RPMI8226 (cell line): ENCODE results near the gene UNC45B.
A peak's percentile ranks its signal among the peaks of the same experiment; 100 is the strongest.
"Not testable (repeated sequence)": the region's sequence is repeated elsewhere in the genome, so short reads cannot be mapped to it uniquely, and the experiment has no call there.

ENCODE experiments used
- DNase-seq: peaks from one replicate; pipeline ENCODE4 v3.0.0-alpha.2; 2015

The UNC45B gene

DNA sequence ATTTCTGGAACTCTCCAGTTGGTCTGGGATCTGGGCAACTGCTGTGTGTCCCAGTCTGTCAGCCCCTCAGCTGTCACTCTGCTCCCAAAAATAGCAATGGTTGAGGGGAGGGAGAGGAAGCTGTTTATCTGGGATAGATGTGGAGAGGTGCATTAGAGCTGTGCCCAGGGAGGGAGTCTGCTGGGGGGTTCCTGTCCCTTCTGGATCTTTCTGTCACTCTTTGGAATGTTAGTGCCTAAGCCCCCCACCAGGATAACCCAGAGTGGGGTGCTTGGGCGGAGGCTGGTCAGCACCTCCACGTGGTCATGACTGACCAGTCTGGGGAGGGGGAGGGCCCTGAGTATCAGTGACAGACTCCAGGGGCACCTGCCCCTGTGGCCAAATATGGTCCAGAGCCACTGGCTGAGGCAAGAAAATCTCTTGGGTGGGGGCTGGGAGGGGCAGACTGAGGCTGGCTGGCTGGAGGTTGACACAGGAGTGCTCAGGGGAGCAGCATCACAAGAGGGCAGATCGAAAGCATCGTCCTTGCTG, at the start of gene UNC45B:
TSS of gene UNC45B (plus strand) at position 443 of the 531 bp plus-strand sequence. CDS start 447 bp downstream, outside the sequence.
- DNase-seq, result no peak

- no peak for DNase-seq
Measured at GRCh38 chr17:35099908-35100307, 47.7 kb upstream of the UNC45B start.

DNA sequence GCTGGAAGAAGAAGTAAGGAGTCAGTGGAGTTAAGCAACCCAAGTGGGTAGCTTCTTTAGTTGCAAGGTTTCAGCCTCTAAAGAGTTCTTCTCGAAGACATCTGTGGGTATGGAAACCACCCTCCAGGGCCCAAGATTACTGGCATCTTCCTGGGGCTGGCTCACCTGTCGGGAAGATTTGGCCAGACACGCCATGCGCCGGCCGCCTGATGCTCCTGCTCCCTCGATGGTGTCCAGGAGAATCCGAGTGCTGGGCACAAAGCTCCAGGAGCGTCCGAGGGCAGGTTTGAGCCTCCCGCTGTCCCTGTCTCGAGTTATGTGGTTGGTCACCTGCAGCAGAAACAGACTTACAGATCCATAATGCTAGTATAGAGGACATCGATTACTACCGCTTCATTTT, 46.6 kb upstream of the UNC45B start:
- no peak for DNase-seq

DNA sequence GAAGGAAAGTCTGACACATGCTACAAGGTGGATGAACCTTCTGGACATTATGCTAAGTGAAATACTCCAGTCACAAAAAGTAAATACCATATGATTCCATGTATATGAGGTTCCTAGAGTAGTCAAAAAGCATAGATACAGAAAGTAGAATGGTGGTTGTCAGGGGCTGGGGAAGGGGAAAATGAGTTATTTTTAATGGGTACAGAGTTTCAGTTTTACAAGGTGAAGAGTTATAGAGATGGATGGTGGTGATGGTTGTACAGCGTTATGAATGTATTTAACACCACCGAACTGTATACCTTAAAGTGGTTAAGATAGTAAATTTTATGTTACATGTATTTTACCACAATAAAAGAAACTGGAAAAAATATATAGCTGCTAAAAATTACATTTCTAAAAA, 45.9 kb upstream of the UNC45B start:
- DNase-seq, result no peak

DNA sequence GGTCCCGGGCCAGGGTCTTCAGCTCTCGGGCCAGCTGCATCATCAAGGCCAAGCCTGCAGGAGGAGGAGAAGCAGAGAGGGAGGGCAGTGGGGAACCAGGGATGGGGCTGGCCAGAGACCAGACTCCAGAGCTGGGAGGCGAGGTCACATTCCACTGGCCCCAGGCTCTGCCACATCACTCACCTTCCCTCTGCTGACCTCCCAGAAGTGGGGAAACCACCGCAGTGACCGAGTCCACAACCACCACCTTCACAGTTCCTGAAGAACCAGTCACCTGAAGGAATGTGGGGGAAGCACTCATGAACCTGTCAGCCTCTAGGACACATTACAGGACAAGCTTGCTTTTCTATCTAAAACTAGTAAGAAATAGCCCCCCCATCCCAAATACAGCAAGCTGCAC, 44.3 kb upstream of the UNC45B start:
- DNase-seq, result no peak

GRCh38 chr17:35104844-35105450, 42.7 kb upstream of the UNC45B start:
- no peak for DNase-seq

DNA sequence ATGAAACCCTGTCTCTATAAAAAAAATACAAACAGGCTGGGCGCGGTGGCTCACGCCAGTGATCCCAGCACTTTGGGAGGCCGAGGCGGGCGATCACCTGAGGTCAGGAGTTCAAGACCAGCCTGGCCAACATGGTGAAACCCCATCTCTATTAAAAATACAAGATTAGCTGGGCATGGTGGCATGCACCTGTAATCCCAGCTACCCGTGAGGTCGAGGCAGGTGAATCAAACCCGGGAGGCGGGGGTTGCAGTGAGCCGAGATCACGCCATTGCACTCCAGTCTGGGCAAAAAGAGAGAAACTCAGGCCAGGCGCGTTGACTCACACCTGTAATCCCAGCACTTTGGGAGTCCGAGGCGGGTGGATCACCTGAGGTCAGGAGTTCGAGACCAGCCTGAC, 36.8 kb upstream of the UNC45B start:
- not testable (repeated sequence) for DNase-seq

GRCh38 chr17:35116845-35117244, 30.8 kb upstream of the UNC45B start:
- DNase-seq, result no peak

GRCh38 chr17:35117984-35118383, 29.6 kb upstream of the UNC45B start:
- DNase-seq, result peak; percentile 56

GRCh38 chr17:35119370-35120165, 28.0 kb upstream of the UNC45B start, which contains the start of gene RAD51D:
Gene RAD51D (minus strand): TSS chr17:35119860. CDS start chr17:35119613, 247 bp downstream.
- peak; percentile 86 for DNase-seq

DNA sequence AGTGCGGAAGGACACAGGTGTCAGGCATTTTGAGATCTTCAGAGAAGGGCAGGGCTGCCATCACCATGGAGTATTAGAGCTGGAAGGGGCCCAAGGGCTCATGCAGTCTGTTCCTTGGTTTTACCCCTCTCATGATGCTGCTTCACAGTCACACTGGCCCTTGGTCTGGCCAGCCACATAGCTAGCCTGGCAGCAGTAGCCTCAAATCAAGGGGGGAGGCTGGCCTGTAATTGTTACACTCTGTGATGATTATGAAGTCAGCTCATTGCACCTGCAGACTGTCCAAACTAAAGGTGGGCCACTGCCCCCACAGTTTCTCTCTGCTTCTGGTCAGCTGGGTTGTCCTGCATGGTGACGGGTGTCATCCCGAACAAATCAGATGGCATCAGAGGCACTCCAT, 26.3 kb upstream of the UNC45B start, which contains the start of gene FNDC8:
TSS of gene FNDC8 (plus strand) at position 301 of the 400 bp plus-strand sequence. CDS start at position 380, 79 bp downstream.
- no peak for DNase-seq

- no peak for DNase-seq
Measured at GRCh38 chr17:35127751-35128514, 19.7 kb upstream of the UNC45B start.

GRCh38 chr17:35129154-35129972, 18.3 kb upstream of the UNC45B start:
- no peak for DNase-seq

GRCh38 chr17:35129973-35130351, 17.7 kb upstream of the UNC45B start:
- DNase-seq, result no peak

- no peak for DNase-seq
Measured at GRCh38 chr17:35130392-35130791, 17.2 kb upstream of the UNC45B start.

- DNase-seq, result no peak
Measured at GRCh38 chr17:35132099-35132498, 15.5 kb upstream of the UNC45B start.

DNA sequence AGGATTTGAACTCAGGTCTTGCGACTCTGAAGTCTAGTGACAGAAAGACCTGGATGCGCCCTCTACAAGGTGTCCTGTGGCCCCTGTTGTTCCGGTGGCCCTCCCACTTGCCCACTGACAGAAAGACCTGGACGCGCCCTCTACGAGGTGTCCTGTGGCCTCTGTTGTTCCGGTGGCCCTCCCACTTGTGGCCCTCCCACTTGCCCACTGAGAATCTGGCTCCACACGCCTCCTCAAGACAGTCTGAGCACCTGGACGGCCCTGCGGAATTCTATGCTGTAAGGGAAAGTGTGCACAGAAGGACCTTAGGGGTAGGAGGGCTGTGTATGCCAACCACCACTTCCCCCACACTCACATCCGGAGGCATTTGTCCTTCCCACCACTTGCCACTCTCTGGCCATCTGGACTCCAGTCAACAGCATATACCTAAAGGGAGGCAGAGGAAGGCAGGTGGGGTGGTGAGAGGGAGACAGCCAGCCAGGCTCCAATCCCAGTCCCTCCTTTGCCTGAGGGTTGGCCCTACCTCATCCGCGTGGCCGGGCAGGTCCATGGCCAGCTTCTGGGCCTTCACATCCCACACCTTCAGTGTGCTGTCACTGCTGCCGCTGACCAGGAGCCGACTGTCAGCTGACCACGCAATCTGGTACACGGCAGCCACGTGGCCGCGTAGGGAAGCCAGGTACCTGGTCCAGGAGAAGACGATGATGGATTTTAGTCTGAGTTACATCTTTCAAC, 14.6 kb upstream of the UNC45B start:
- no peak for DNase-seq

DNA sequence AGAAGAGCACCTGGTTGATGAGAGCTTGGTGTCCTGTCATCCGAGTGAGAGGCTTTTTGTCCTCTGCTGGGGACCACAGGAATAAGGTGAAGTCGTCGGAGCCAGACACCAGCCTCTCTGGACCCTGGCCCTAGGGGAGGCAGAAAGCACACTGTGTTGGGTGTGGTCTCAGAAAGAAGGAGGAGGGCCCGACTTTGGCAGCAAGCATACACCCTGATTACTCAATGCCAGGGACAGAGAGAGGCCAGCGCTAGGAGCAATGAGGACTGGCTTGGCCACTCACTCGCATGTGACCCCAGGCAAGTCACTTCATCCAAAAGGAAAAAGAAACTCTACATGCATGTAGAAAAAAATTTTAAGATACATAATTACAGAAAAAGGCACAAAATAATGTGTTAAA, 12.3 kb upstream of the UNC45B start:
- DNase-seq, result no peak

DNA sequence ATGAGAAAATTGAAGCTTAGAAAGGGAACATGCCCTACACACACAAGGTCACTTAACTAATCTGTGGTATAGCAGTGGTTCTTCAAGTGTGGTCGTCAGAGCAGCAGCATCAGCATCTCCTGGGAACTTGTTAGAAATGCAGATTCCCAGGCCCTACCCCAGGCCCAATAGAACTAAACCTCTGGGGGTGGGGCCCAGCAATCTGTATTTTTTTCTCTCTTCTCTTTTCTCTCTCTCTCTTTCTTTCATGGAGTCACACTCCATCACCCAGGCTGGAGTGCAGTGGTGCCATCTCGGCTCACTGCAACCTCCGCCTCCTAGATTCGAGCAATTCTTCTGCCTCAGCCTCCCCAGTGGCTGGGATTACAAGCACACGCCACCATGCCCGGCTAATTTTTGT, 9.4 kb upstream of the UNC45B start:
- no peak for DNase-seq

DNA sequence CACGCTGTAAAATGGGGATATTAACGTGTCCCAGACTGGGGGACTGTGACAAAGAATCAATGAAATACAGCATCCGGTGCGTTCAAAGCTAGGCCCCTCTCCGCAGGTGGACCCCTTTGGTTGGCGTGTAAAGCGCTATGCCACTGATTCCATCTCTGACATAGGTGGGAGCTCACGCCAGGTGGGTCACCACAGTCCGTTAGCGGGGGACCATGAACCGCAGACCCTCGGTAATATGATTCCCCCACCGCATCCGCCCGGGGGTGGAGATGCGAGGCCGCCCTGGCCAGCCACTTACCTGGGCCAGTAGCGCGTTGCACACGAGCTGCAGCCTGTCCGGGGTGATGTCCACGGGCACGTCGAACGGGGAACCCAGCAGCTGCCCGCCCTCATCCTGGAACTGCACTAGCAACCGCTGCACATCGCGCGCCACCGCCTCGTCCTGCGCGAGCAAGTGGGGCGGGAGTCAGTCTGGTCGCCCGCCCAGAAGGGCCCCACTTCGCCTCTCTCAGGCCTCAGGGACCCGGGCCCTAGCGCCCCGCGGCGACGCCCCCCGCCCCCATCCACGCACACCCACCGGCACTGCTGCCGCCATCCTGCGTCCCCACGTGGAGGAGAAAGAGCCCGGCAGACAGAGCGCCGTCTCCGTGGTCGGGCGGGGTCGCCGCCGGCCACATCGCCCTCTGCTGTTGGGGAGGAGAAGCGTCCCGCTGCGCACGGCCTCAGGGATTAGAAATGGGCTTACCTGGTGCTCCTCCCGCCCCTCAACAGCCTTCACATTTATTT, 5.7 kb upstream of the UNC45B start, which contains the start of gene NLE1:
TSS of gene NLE1 (minus strand) at position 623 of the 786 bp plus-strand sequence. CDS start at position 595, 28 bp downstream.
- DNase-seq, result peak; percentile 89

- DNase-seq, result no peak
Measured at GRCh38 chr17:35142467-35142796, 5.2 kb upstream of the UNC45B start.
